ELR (cell line): ENCODE measurements around the gene PCDHB11.
"Not testable (repeated sequence)": the region's sequence is repeated elsewhere in the genome, so short reads cannot be mapped to it uniquely, and the experiment has no call there.

Source experiments
- DNase-seq: peaks from one replicate; pipeline ENCODE4 v3.0.0-alpha.2; 2015; ENCODE audit warnings: low read depth

The PCDHB11 gene

GRCh38 chr5:141186897-141187512 is 12.4 kb upstream of the PCDHB11 start, which contains the start of gene PCDHB9:
Gene PCDHB9 (plus strand): TSS chr5:141187161. CDS start chr5:141187319, 158 bp downstream.
- peak; percentile 47 for DNase-seq

- not testable (repeated sequence) for DNase-seq
Observed at GRCh38 chr5:141188682-141189081, 10.7 kb upstream of the PCDHB11 start.

GRCh38 chr5:141189131-141189530 is 10.3 kb upstream of the PCDHB11 start:
- DNase-seq: not testable (repeated sequence)

- peak; percentile 30 for DNase-seq
Observed at GRCh38 chr5:141192110-141192725, 7.2 kb upstream of the PCDHB11 start, which contains the start of gene PCDHB10. Gene PCDHB10 (plus strand): TSS chr5:141192353. CDS start chr5:141192553, 200 bp downstream.

GRCh38 chr5:141194332-141194731 is 5.1 kb upstream of the PCDHB11 start:
- DNase-seq: not testable (repeated sequence)

- DNase-seq: no peak
Observed at GRCh38 chr5:141196363-141196762, 3.1 kb upstream of the PCDHB11 start.

- DNase-seq: not testable (repeated sequence)
Observed at GRCh38 chr5:141201126-141201525, 1.7 kb downstream of the PCDHB11 start.

- not testable (repeated sequence) for DNase-seq
Observed at GRCh38 chr5:141201646-141202045, 2.2 kb downstream of the PCDHB11 start.

GRCh38 chr5:141208478-141208877 is 9.1 kb downstream of the PCDHB11 start, which contains the start of gene PCDHB12:
Gene PCDHB12 (plus strand): TSS chr5:141208719. CDS start chr5:141208908, 189 bp downstream.
- DNase-seq: peak; percentile 28

- not testable (repeated sequence) for DNase-seq
Observed at GRCh38 chr5:141210281-141210680, 10.9 kb downstream of the PCDHB11 start.

GRCh38 chr5:141210849-141211248 is 11.4 kb downstream of the PCDHB11 start:
- not testable (repeated sequence) for DNase-seq

- DNase-seq: peak; percentile 54
Observed at GRCh38 chr5:141213656-141214339, 14.4 kb downstream of the PCDHB11 start, which contains the start of gene PCDHB13. Gene PCDHB13 (plus strand): TSS chr5:141213919. CDS start chr5:141214124, 205 bp downstream.

- DNase-seq: not testable (repeated sequence)
Observed at GRCh38 chr5:141214583-141214982, 15.2 kb downstream of the PCDHB11 start.

- DNase-seq: not testable (repeated sequence)
Observed at GRCh38 chr5:141215504-141215903, 16.1 kb downstream of the PCDHB11 start.

- DNase-seq: not testable (repeated sequence)
Observed at GRCh38 chr5:141216035-141216434, 16.6 kb downstream of the PCDHB11 start.

GRCh38 chr5:141223112-141223783 is 23.8 kb downstream of the PCDHB11 start, which contains the start of gene PCDHB14:
Gene PCDHB14 (plus strand): TSS chr5:141223343. CDS start chr5:141223506, 163 bp downstream.
- DNase-seq: peak; percentile 66

- not testable (repeated sequence) for DNase-seq
Observed at GRCh38 chr5:141224844-141225243, 25.4 kb downstream of the PCDHB11 start.

GRCh38 chr5:141225421-141225820 is 26.0 kb downstream of the PCDHB11 start:
- not testable (repeated sequence) for DNase-seq

- DNase-seq: peak; percentile 15
Observed at GRCh38 chr5:141234109-141234667, 34.8 kb downstream of the PCDHB11 start.

GRCh38 chr5:141235922-141236321 is 36.5 kb downstream of the PCDHB11 start:
- not testable (repeated sequence) for DNase-seq

- DNase-seq: no peak
Observed at GRCh38 chr5:141236516-141237313, 37.3 kb downstream of the PCDHB11 start.
